PC-3 (cell line): ENCODE data around the gene ESR2.

Experiments
- EZH2 ChIP-seq: fragments of 300-600 bp; sonication (generic); IDR thresholded peaks from one replicate; pipeline ENCODE4 v1.6.1; 2017; ENCODE audit warnings: antibody characterized with exemption, mild to moderate bottlenecking, low read length; ENCODE audit not compliant: unreplicated experiment
- TF ChIP-seq, protein P1 (sequence below): fragments of 300-600 bp; sonication (generic); conservative IDR thresholded peaks from 2 replicates; pipeline ENCODE4 v1.5.1; 2017; ENCODE audit warnings: antibody characterized with exemption, low read depth, mild to moderate bottlenecking, low read length

DNA sequence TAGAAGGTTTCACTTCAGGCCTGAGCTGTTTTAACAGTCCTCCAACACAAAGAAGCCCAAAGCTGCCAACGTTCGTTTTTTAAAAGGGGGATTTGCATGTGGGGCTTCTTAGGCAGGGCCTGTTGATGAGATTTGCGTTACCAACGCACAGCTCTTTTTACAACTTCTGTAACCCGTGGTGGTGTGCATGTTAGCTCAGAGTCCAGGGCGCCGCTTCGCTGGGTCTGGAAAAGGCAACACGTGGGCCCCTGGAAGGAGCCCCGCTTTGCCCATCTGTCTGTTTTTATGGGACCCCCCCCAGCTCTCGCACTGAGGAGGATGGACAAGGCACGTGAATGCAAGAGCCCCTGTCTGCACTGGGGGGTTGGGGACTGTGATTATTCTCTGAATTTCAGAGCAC lies 84.0 kb downstream of the ESR2 start:
- TF ChIP-seq, protein P1, sequence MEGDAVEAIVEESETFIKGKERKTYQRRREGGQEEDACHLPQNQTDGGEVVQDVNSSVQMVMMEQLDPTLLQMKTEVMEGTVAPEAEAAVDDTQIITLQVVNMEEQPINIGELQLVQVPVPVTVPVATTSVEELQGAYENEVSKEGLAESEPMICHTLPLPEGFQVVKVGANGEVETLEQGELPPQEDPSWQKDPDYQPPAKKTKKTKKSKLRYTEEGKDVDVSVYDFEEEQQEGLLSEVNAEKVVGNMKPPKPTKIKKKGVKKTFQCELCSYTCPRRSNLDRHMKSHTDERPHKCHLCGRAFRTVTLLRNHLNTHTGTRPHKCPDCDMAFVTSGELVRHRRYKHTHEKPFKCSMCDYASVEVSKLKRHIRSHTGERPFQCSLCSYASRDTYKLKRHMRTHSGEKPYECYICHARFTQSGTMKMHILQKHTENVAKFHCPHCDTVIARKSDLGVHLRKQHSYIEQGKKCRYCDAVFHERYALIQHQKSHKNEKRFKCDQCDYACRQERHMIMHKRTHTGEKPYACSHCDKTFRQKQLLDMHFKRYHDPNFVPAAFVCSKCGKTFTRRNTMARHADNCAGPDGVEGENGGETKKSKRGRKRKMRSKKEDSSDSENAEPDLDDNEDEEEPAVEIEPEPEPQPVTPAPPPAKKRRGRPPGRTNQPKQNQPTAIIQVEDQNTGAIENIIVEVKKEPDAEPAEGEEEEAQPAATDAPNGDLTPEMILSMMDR = no peak
- no peak for TF ChIP-seq EZH2
